Stimulated activated CD8-positive, alpha-beta memory T cell treated with anti-CD3 and anti-CD28 coated beads, Interleukin-7, amount 100 ng/mL, for 1 hour (primary cell): ENCODE measurements around the gene KDM2A.
"Not testable (repeated sequence)": the region's sequence is repeated elsewhere in the genome, so short reads cannot be mapped to it uniquely, and the experiment has no call there.

ENCODE experiments used
- DNase-seq, 2 donors: peaks; one replicate each; pipeline ENCODE4 v3.0.0-alpha.2; 2020; ENCODE audit warnings: low read depth in 2 of 2

KDM2A gene

DNA sequence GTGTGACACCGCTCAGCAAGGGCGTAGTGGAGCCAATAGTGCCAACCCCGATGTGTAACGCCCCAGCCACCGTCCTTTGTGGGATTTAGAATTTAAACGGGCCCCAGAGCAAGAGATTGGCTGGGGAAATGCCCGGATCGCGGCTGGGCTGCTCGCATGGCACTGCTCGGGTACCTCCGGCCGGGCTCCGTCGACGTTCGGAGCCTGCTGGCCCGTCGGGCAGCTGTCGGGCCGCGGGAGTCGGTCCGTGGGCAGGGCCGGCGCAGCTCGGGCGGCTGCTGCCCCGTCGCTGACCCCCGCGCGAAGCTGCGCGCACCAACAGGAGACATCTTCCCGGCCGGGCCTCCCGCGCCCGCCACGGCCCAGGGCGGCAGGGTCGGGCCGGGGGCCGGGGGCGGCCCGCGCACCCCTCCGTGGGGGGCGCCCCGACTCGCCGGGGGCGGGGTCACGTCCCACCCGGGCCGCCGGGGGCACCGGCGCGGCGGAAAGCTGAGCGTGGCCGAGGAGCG lies 1.3 kb upstream of the KDM2A start:
- DNase-seq, result no peak

DNA sequence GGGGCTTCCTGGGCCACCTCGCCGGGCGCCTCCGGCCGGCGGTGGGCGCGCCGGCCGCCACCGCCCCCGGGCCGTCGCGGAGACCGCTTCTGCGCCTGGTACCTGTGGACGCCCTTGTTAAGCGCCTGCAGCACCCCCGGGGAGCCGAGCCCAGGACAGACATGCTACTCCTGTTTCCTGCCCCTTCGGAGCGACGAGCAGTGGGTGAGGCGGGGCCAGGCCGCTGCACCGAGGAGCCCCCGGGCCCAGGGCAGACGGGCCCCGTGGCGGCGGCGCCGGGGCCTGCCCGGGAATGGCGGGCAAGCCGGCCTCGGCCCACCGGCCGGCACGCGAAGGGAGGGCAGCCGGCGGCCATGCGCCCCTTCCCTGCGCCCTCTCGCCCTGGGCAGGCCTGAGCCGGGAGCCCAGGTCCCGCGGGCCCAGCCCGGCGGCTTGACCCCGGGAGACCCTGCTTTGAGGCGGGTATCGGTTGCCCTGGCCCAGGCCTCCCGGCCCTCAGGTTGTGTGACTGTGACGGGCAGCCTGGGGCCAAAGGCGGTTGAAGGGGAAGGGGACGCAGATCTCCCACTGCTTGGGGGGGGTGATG lies 789 bp upstream of the KDM2A start:
- DNase-seq, result peak; percentile 13 to 21

DNA sequence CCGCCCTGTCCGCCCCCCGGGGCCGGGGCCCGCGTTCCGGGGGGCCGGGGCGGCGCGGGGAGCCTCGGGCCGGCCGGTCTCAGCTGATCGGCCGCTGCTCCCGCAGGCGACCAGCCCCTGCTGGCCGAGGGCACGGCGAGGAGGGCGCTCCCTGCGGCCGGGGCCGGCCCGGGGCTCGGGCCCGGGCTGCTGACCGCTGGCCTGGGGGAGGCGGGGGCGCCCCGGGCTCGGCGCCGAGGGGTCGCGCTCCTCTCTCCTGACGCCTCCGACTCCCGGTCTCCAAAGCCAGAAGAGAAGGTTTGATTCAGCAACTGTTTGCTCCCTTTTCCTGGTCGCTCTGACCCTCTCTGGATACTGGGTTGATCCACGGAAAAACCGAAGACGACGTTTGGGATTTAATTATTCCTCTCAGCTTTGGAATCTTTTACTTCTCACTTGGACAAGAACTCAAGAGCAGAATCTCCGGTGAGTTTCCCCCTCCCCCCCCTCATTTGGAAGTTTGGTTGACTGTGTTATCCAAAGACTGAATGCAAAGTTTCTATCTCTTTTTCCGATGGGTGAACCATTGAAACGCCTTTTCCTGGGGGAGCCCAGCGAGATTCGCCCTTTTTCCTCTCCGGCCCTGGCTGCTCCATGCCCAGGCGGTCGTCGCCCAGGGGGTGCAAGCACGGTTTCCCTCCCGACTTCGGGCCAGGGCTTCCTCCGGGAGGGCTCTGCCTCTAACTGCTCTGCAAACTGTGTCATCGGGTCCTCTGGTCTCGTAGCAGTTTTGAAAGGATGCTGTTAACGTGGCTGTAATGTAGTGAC lies 725 bp downstream of the KDM2A start:
- DNase-seq, result no peak

DNA sequence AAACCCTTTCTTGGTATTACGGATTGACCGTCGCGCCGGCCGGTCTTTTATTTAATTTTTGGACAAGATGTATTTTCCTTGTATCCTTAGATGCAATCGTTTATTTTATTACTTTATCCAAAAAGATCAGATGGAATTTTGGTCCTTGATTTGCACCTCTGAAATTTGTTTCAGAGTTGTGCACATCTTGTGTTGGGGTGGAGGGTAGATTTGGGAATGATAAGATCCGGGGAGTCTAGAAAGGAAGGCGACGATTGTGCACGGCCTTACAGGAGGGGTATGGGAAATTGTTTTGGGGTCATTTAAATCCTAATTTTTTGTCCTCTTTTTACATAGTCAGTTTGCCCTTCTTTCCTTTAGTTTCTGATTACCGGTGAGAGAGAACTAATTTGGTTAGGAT lies 1.4 kb downstream of the KDM2A start:
- DNase-seq, result no peak

DNA sequence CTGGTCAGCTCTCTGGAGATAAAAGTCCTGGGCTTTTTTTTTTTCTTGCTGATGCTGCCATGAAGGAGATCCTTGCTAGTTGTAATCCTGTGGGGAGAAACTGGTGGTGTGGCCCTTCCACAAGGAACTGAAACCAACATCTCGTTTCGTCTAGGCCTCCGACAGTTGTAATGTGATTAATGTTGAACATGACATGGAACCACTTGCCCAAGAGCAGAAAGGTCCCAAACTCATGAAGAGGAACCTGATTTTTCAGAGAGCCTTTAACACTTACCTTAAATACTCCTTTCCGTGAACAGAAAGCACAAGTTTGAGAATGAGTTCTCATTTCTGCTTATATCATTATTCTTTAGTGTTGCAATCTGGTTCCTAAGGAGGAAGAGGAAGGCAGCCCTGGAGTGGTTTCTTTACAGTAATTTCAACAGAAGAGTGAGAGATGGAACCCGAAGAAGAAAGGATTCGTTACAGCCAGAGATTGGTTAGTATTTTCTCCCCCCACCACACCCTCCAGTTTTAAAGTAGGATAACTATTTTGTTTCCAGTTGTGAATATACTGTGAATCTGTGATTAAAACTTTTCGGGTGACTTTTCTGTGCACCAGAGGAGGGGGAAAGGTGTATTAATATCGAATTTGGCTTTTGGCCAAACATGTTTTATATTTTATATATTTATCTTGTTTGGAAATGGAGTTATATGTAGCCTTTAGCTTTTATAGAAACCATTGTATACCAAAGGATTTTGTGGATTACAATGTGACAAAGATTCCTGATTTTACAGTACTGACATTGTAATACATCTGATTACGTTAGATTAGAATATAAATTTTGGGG lies 2.0 kb downstream of the KDM2A start:
- DNase-seq, result no peak

DNA sequence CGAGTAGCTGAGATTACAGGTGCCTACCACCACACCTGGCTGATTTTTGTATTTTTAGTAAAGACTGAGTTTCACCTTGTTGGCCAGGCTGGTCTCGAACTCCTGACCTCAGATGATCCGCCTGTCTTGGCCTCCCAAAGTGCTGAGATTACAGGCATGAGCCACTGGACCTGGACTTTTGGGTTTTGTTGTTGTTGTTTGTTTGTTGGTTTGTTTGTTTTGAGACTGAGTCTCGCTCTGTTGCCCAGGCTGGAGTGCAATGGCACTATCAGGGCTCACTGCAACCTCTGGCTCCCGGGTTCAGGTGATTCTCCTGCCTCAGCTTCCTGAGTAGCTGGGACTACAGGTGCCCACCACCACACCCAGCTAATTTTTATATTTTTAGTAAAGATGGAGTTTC lies 4.7 kb downstream of the KDM2A start:
- DNase-seq, result not testable (repeated sequence)

DNA sequence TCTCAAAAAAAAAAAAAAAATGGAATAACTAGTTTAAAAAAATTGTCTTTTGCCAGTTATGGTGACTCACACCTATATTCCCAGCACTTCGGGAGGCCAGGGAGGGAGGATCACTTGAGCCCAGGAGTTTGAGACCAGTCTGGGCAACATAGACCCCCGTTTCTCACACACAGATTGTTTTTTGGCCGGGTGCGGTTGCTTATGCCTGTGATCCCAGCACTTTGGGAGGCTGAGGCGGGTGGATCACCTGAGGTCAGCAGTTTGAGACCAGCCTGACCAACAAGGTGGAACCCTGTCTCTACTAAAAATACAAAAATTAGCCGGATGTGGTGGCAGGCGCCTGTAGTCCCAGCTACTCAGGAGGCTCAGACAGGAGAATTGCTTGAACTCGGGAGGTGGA lies 7.2 kb downstream of the KDM2A start:
- not testable (repeated sequence) for DNase-seq

DNA sequence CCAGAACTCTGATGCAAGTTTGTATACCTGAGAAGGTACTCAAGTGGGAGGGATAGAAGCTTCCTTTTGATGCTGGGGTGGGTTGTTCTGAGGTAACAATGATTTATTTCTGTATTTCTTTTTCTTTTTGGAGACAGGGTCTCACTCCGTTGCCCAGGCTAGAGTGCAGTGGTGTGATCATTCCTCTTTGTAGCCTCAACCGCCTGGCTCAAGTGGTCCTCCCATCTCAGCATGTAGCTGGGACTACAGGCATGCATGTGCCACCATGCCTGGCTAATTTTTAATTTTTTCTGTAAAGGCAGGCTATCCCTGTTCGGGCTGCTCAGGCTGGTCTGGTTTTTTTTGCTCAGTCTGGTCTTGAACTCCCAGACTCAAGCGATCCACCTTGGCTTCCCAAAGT lies 7.9 kb downstream of the KDM2A start:
- no peak for DNase-seq

DNA sequence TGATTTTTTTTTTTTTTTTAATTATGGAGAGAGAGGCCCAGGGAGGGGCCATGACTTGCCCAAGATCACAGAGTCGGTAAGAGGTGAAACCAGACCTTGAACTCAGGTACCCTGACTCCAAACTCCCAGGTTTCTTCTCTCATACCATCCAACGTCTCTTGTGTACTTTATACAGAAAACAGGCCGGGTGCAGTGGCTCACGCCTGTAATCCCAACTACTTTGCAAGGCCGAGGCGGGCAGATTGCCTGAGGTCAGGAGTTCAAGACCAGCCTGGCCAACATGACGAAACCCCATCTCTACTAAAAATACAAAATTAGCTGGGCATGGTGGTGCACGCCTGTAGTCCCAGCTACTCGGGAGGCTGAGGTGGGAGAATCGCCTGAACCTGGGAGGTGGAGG lies 11.8 kb downstream of the KDM2A start:
- not testable (repeated sequence) for DNase-seq

DNA sequence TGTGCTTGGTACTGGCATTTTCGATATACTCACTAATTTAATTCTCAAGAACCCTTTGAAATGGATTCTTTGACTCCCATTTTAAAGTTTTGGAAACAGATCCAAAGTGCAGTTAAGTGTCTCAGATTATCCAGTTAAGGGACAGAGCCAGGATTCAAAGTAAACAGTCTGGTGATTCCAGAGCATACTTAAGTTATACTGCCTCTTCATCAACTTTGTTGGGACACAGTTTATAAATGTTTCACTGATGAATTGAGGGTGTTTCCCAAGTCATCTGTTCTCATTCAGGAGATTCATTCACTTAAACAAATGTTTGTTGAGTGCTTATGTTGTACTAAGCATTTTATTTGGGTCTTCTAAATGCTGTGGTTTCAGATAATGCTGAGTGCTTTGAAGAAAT lies 17.1 kb downstream of the KDM2A start:
- no peak for DNase-seq

DNA sequence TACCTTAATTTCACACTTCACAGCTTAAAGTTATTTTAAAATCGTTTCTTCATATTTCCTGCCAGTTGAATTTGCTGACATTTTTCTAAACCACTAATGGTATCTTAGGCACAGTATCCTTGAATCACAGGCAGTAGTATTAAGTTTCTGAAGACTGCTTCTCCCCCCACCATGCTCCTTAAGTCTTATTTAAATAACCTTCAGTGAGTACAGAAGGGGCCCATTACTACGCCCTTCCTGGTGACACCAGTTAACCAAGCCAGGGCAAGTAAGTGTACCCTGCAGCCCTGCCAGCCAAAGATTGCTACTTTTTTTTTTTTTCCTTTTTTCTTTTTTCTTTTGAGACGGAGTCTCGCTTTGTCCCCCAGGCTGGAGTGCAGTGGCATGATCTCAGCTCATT lies 19.9 kb downstream of the KDM2A start:
- DNase-seq, result no peak

DNA sequence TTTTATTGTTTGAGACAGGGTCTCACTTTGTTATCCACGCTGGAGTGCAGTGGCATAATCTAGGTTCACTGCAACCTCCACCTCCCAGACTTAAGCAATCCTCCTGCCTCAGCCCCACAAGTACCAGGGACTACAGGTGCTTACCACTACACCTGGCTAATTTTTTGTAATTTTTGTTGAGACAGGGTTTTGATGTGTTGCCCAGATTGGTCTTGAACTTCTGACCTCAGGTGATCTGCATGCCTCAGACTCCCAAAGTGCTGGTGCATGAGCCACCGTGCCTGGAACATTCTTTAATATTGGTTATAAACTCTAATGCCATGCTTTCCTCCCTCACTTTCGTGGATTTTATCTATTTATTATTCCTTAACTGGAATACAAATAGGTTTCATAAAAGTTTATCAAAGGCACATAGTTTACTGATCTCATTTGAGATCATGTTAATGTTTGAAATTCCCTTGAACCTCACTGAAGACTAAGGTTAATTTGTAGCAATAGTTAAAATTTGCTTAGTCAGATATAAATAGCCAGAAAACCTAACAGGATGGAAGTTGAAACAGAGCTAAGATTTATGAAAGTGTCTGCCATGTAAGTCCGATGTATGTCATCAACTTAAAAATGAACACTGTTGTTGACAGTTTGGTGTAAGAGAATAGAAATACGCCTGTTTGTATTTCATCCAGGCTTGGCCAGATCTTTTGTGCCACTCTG lies 27.6 kb downstream of the KDM2A start:
- no peak for DNase-seq

DNA sequence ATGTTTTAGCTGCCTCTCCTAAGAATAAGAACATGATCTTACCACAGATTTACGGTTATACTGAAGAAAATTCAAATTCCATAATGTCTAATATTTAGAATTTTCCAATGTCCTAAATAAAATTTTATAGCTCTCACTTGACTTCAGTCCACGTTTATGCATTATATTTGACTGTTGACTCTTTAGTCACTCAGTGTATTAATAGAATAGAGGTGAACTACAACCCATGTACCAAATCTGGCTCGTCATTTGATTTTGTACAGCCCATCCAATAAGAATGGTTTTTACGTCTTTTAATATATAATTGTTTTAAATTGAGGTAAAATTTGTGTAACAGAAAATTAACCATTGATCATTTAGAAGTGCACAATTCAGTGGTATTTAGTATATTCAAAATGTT lies 34.9 kb downstream of the KDM2A start:
- DNase-seq, result no peak

DNA sequence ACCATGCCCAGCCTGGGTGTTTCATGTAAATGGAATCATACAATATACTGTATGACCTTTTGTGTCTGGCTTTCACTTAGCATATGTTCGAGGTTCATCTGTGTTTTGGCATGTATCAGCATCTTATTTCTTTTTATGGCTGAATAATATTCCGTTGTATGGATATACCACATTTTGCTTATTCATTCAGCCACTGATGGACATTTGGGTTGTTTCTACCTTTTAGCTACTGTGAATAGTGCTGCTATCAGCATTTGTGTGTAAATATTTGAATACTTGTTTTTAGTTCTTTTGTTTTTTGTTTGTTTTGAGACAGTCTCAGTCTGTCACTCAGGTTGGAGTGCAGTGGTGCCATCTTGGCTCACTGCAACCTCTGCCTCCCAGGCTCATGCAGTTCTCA lies 35.7 kb downstream of the KDM2A start:
- no peak for DNase-seq

DNA sequence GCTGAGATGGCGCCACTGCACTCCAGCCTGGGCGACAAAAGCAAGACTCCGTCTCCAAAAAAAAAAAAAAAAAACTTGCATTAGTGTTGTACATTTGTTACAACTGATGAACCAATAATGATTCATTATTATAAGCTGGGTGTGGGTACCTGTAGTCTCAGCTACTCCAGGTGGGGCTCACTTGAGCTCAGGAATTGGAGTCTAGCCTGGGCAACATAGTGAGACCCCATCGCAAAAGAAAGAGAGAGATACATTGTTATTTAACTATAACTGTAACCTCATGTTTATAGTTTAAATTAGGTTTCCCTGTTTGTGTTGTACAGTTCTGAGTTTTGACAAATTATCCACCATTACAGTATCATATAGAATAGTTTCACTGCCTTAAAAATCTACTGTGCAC lies 38.6 kb downstream of the KDM2A start:
- DNase-seq, result no peak

DNA sequence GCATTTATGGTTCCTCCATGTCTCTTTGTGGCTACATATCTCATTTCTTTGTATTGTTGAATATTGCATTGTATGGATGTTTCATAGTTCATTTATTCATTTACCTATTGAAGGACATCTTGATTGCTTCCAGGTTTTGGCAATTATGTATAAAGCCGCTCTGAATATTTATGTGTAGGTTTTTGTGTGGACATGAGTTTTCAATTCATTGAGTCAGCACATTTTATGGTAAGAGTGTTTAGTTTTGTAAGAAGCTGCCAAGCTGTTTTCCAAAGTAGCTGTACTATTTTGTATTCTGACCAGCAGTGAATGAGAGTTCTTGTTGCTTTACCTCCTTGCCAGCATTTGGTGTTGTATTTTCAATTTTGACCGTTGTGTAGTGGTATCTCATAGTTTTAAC lies 39.2 kb downstream of the KDM2A start:
- DNase-seq, result no peak

DNA sequence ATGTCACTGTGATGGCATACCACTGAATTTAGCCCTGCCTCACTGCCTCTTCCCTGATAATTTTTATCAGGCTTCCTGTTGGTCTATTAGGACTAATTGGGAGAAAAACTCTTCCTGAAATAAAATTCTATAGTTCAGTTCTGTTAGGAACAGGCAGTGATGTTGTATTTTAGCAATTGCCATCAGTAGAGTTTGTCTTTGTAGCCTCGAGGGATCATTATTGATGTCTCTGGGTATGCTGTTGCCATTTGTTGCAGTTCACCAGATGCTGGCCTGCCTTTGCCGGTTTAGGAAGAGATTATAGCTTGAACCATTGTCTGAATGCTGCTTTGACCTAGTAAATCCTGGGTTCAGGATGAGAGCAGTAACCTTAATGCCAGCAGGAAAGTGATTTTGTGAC lies 41.0 kb downstream of the KDM2A start:
- DNase-seq, result no peak

DNA sequence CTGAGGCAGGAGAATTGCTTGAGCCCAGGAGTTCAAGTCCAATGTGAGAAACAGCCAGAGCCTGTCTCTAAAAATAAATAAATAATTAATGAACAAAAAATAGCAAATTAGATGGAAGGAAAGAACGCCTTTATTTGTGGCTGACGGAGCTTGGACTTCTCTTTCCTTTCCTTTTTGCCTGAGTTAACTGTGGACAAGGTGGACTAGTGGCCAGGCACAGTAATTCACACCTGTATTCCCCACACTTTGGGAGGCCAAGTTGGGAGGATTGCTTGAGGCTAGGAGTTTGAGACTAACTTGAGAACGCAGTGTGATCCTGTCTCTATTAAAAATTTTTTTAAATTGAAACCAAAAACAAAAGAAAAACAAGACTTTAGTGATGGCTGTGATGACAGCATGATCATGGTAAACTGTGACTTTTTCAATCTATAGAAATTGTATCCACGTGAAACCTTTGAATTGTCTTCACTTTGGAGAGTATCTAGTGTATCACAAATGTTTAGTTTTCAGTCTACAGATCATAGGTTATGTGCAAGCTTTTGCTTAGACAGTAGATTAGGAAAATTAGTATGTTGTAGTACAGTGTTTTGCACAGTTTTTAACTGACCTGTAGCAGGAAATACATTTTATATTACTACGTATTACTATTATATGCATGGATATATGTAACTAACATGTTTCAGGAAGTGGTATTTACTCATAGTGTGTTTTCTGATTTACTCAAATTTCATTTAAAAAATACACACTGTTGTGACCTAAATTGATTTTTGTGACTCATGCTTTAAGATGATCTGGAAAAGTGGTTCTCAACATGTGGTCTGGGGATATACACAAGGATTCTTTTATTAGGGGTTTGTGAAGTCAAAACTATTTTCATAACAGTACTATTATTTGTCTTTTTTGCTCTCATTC lies 42.1 kb downstream of the KDM2A start:
- DNase-seq, result no peak

DNA sequence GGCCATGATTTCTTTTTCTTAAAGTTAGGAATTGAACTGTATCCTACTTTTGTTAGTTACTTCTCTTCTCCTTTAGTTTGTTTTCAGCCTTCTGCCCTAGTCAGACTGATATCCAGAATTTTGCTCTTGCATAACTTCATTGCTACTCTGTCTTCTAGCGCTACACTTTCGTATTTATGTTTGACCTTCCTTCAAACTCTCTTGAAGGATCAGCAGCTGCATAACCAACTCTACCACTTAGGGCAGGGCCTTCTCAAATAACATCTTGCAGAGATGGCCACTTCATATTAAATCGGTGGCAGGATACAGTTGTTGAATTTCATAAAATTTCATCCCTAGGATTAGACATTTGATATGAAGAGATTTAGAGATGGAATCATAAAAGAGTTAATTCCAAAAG lies 43.9 kb downstream of the KDM2A start:
- no peak for DNase-seq

DNA sequence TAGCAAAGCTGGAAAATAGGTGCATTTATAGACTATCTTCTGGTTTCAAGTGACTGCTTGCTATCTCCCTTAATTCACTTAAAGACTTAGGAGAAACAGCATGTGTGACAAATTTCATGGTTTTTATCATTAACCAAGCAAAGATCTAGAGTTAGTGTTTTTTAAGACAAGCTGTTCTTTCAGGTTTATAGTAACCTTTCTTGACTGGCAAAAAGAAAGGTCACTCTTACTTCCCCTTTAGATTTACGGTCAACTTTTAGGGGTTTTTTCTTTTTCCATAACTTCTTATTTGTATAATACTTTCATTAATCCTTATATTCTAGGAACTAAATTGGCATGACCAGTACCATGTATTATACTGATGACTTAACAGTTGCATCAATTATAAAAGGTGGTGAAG lies 46.6 kb downstream of the KDM2A start:
- no peak for DNase-seq

DNA sequence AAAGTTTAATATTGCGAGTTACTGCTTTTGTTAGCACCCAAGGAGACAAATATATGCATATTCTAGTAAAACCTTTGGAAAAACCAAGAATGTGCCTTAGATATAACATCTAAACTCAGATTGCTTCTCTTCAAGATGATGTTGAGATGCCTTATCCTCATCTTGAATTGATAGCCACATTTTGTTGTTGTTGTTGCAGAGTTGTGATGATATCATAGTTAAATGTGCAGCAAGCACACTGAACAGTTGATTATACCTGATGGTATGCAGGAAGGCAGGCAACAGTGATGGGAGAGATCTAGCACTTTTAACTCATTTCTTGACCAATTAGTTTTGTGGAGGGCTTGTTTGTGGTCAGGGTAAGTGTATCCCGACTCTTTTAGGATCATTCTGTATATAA lies 48.0 kb downstream of the KDM2A start:
- DNase-seq, result no peak
